Suprapubic skin (tissue), 4 donors: Measurements from ENCODE around the gene TTBK2. TPM values are rescaled to one million over a fixed set of nuclear protein-coding genes. Genes with fewer than 3 reads are reported as not detected.

Source experiments
- DNase-seq, 2 donors: peaks; one replicate each; pipeline ENCODE4 v3.0.0-alpha.2; 2019; ENCODE audit warnings: low spot score in 2 of 2
- H3K27ac ChIP-seq: fragments of 200-600 bp; sonication (generic); one replicate; pipeline ENCODE4 v1.5.1; 2019
- H3K27me3 ChIP-seq: fragments of 200-600 bp; sonication (generic); one replicate; pipeline ENCODE4 v1.5.1; 2019
- H3K36me3 ChIP-seq: fragments of 200-600 bp; sonication (generic); one replicate; pipeline ENCODE4 v1.5.1; 2019
- H3K4me1 ChIP-seq: fragments of 200-600 bp; sonication (generic); one replicate; pipeline ENCODE4 v1.5.1; 2019
- H3K4me3 ChIP-seq: fragments of 200-600 bp; sonication (generic); one replicate; pipeline ENCODE4 v1.5.1; 2019; ENCODE audit warnings: mild to moderate bottlenecking
- H3K9me3 ChIP-seq: fragments of 200-600 bp; sonication (generic); one replicate; pipeline ENCODE4 v1.5.1; 2019
- EP300 ChIP-seq: sonication (generic); formaldehyde crosslinking; IDR thresholded peaks from one replicate; pipeline ENCODE4 v1.6.1; 2017; ENCODE audit warnings: antibody characterized with exemption
- POLR2A ChIP-seq, 2 donors: fragments of 450-650 bp; IDR thresholded peaks; one replicate each; pipeline ENCODE4 v1.6.1; 2017; ENCODE audit warnings: antibody characterized with exemption in 2 of 2, mild to moderate bottlenecking in 2 of 2, moderate library complexity in 2 of 2
- POLR2AphosphoS5 ChIP-seq, 3 donors: sonication (generic); formaldehyde crosslinking; IDR thresholded peaks; one replicate each; pipeline ENCODE4 v1.6.1; 2017; ENCODE audit warnings: antibody characterized with exemption in 3 of 3
- WGBS: methylation state at CpG from one replicate; pipeline ENCODE4 v1.1.5; 2018; 5-methylcytosine and 5-hydroxymethylcytosine counted together
- total RNA-seq, 4 donors: library from RNA; depleted of rRNA; stranded (reverse); fragments of >200 nt; gene quantifications; one replicate each; pipeline ENCODE4 v1.1.0, GENCODE V29; 2016
- TF ChIP-seq, protein P1 (sequence below), 2 donors: fragments of 200-600 bp in 1 of 2; fragments of 450-650 bp in 1 of 2; sonication (generic) in 1 of 2; IDR thresholded peaks; one replicate each; pipeline ENCODE4 v1.5.1; 2016 to 2019; ENCODE audit warnings: antibody characterized with exemption in 2 of 2, mild to moderate bottlenecking in 1 of 2, moderate library complexity in 1 of 2

Gene TTBK2
- total RNA-seq, 4 donors from 2014 or later: 10.5 to 20.6 (median 14.8) TPM

GRCh38 chr15:42712584-42712983 is 208.0 kb downstream of the TTBK2 start:
- no peak for DNase-seq
- TF ChIP-seq POLR2AphosphoS5 (IDR thresholded peaks at IDR 0.05): no peak
- TF ChIP-seq, protein P1, sequence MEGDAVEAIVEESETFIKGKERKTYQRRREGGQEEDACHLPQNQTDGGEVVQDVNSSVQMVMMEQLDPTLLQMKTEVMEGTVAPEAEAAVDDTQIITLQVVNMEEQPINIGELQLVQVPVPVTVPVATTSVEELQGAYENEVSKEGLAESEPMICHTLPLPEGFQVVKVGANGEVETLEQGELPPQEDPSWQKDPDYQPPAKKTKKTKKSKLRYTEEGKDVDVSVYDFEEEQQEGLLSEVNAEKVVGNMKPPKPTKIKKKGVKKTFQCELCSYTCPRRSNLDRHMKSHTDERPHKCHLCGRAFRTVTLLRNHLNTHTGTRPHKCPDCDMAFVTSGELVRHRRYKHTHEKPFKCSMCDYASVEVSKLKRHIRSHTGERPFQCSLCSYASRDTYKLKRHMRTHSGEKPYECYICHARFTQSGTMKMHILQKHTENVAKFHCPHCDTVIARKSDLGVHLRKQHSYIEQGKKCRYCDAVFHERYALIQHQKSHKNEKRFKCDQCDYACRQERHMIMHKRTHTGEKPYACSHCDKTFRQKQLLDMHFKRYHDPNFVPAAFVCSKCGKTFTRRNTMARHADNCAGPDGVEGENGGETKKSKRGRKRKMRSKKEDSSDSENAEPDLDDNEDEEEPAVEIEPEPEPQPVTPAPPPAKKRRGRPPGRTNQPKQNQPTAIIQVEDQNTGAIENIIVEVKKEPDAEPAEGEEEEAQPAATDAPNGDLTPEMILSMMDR (IDR thresholded peaks at IDR 0.05): no peak
- no peak for TF ChIP-seq EP300
- TF ChIP-seq POLR2A (IDR thresholded peaks at IDR 0.05): no peak
- H3K4me1 ChIP-seq: no peaks in the 10 kb centered on the region
- peaks cover 3% of the 10 kb centered on the region for H3K36me3 ChIP-seq
- H3K4me3 ChIP-seq: no peak overlapping the region
- H3K9me3 ChIP-seq: no peaks in the 10 kb centered on the region
- WGBS: 86% methylated on average over 4 of the region's 4 CpGs
- no peak overlapping the region for H3K27ac ChIP-seq
- H3K27me3 ChIP-seq: no peaks in the 10 kb centered on the region

DNA sequence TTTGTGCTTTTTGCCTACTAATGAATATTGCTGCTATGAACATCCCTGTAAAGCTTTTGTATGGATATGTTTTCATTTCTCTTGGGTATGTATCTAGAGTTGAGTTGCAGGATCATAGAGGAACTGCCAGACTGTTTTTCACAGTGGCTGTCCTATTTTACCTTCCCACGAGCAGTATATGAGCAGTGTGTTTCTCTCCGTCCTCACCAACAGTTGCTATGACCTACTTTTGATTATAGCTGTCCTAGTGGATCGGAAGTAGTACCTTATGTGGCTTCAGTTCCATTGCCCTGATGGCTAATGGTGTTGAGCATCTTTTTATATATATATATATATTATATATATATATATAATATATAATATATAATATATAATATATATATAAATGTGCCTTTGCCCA is 208.8 kb downstream of the TTBK2 start:
- 95% methylated on average over 3 of the region's 3 CpGs for WGBS
- Histone ChIP-seq H3K27me3 (no peaks in the 10 kb centered on the region), H3K9me3 (no peaks in the 10 kb centered on the region), H3K36me3 (no peaks in the 10 kb centered on the region), H3K4me3 (no peak overlapping the region), H3K4me1 (peaks cover 5% of the 10 kb centered on the region), H3K27ac (no peak overlapping the region)
- DNase-seq: no peak
- TF ChIP-seq, protein P1 (IDR thresholded peaks at IDR 0.05): no peak
- TF ChIP-seq POLR2A (IDR thresholded peaks at IDR 0.05) (no peak), EP300 (no peak), POLR2AphosphoS5 (IDR thresholded peaks at IDR 0.05) (no peak)

GRCh38 chr15:42710662-42711061 is 209.9 kb downstream of the TTBK2 start:
- no peak overlapping the region for H3K4me3 ChIP-seq
- DNase-seq: no peak
- peaks cover 5% of the 10 kb centered on the region for H3K4me1 ChIP-seq
- no peaks in the 10 kb centered on the region for H3K9me3 ChIP-seq
- H3K27ac ChIP-seq: no peak overlapping the region
- WGBS: 83% methylated on average over 2 of the region's 2 CpGs
- TF ChIP-seq POLR2AphosphoS5 (IDR thresholded peaks at IDR 0.05): no peak
- TF ChIP-seq EP300: no peak
- TF ChIP-seq POLR2A (IDR thresholded peaks at IDR 0.05): no peak
- TF ChIP-seq, protein P1 (IDR thresholded peaks at IDR 0.05): no peak
- no peaks in the 10 kb centered on the region for H3K27me3 ChIP-seq
- no peaks in the 10 kb centered on the region for H3K36me3 ChIP-seq

GRCh38 chr15:42707873-42708544 is 212.6 kb downstream of the TTBK2 start:
- Histone ChIP-seq H3K27ac (no peak overlapping the region), H3K4me3 (no peak overlapping the region), H3K4me1 (peaks cover 5% of the 10 kb centered on the region), H3K9me3 (no peaks in the 10 kb centered on the region), H3K27me3 (no peaks in the 10 kb centered on the region), H3K36me3 (no peaks in the 10 kb centered on the region)
- WGBS: 76% methylated on average over 3 of the region's 3 CpGs
- no peak for TF ChIP-seq EP300
- TF ChIP-seq, protein P1 (IDR thresholded peaks at IDR 0.05): no peak
- no peak for TF ChIP-seq POLR2AphosphoS5 (IDR thresholded peaks at IDR 0.05)
- TF ChIP-seq POLR2A (IDR thresholded peaks at IDR 0.05): no peak
- no peak for DNase-seq

DNA sequence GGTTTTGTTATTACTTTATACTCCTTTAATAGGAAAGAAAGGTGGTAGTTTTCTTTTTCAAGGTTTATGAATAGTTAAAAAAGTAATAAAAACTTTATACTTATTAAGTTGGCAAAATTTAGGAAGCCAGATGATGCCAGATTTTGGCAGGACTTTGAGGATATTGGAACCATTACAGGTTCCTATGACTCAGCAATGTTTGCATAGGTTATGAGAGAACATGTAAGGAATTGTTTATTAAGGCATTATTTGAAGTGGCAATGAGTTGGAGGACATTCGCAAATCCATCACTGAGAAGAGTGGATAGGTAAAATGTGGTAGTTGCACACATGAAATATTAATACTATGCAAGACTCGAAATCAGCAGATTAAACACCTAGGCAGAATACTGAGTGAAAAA is 213.5 kb downstream of the TTBK2 start:
- Histone ChIP-seq H3K4me1 (peaks cover 5% of the 10 kb centered on the region), H3K36me3 (no peaks in the 10 kb centered on the region), H3K27me3 (no peaks in the 10 kb centered on the region), H3K27ac (no peak overlapping the region), H3K4me3 (no peak overlapping the region), H3K9me3 (no peaks in the 10 kb centered on the region)
- WGBS: 56% methylated on average over 2 of the region's 2 CpGs
- DNase-seq: no peak
- no peak for TF ChIP-seq POLR2A (IDR thresholded peaks at IDR 0.05)
- no peak for TF ChIP-seq EP300
- TF ChIP-seq, protein P1 (IDR thresholded peaks at IDR 0.05): no peak
- TF ChIP-seq POLR2AphosphoS5 (IDR thresholded peaks at IDR 0.05): no peak
